HL-60 (cell line): ENCODE measurements around the gene UBE2J1.

Source experiments
- CTCF ChIP-seq: IDR thresholded peaks from one replicate; pipeline ENCODE4 v1.5.1; 2011; ENCODE audit warnings: low read length, control low read depth, inconsistent platforms; ENCODE audit not compliant: insufficient read depth
- GABPA ChIP-seq: IDR thresholded peaks from 2 replicates; pipeline ENCODE4 v1.6.1; 2012; ENCODE audit warnings: low read depth
- POLR2AphosphoS5 ChIP-seq: IDR thresholded peaks from 2 replicates; pipeline ENCODE4 v1.6.1; 2012; ENCODE audit warnings: low read depth
- TF ChIP-seq, protein P1 (sequence below): IDR thresholded peaks from 2 replicates; pipeline ENCODE4 v1.6.1; 2012; ENCODE audit warnings: low read depth; ENCODE audit not compliant: insufficient replicate concordance

- no peak for TF ChIP-seq CTCF
- no peak for TF ChIP-seq POLR2AphosphoS5
- TF ChIP-seq, protein P1, sequence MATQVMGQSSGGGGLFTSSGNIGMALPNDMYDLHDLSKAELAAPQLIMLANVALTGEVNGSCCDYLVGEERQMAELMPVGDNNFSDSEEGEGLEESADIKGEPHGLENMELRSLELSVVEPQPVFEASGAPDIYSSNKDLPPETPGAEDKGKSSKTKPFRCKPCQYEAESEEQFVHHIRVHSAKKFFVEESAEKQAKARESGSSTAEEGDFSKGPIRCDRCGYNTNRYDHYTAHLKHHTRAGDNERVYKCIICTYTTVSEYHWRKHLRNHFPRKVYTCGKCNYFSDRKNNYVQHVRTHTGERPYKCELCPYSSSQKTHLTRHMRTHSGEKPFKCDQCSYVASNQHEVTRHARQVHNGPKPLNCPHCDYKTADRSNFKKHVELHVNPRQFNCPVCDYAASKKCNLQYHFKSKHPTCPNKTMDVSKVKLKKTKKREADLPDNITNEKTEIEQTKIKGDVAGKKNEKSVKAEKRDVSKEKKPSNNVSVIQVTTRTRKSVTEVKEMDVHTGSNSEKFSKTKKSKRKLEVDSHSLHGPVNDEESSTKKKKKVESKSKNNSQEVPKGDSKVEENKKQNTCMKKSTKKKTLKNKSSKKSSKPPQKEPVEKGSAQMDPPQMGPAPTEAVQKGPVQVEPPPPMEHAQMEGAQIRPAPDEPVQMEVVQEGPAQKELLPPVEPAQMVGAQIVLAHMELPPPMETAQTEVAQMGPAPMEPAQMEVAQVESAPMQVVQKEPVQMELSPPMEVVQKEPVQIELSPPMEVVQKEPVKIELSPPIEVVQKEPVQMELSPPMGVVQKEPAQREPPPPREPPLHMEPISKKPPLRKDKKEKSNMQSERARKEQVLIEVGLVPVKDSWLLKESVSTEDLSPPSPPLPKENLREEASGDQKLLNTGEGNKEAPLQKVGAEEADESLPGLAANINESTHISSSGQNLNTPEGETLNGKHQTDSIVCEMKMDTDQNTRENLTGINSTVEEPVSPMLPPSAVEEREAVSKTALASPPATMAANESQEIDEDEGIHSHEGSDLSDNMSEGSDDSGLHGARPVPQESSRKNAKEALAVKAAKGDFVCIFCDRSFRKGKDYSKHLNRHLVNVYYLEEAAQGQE, result no peak
- no peak for TF ChIP-seq GABPA
These were observed 67.4 kb downstream of the UBE2J1 start for GRCh38 chr6:89284963-89285735.
